MM.1S (cell line): ENCODE results near the gene COL5A2.

Source experiments
- CTCF ChIP-seq: fragments of 300-600 bp; sonication (generic); IDR thresholded peaks from 2 replicates; pipeline ENCODE4 v1.5.1; 2016; ENCODE audit warnings: antibody characterized with exemption, low read length, mixed read lengths
- EZH2 ChIP-seq: fragments of 300-600 bp; sonication (generic); optimal IDR thresholded peaks from 2 replicates; pipeline ENCODE3; 2017; ENCODE audit warnings: low read depth, mild to moderate bottlenecking, antibody characterized with exemption, low read length, mixed read lengths

- TF ChIP-seq CTCF: no peak
- TF ChIP-seq EZH2: no peak
Observed at GRCh38 chr2:188993247-188993646, 186.3 kb downstream of the COL5A2 start.
